Stimulated activated CD4-positive, alpha-beta T cell treated with anti-CD3 and anti-CD28 coated beads, Interleukin-1b, Interleukin-23, amount 100 ng/mL, for 24 hours (primary cell): ENCODE measurements around the gene ARHGAP15.

ENCODE experiments used
- DNase-seq, 4 experiments: peaks; one replicate each; pipeline ENCODE4 v3.0.0-alpha.2; 2020; ENCODE audit warnings: low read depth in 4 of 4, low spot score in 1 of 4

The ARHGAP15 gene

DNA sequence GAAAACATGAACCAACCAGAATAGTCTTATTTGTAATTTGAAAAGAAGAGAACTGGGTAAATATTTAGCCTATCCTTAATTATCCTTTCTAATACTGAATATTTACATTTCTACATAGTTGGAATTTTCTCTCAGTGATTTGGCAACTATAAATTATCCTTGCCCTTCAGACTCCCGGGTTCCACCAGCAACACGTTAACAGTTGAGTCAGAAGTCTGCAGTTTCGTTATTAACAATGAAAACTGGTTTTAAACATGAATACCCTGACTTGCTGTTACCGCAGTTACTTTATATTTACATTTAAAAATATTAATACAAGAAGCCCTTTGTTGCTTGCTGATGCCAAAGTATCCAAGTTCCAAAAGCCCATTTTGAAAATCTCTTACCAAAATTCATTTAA is 673.0 kb downstream of the ARHGAP15 start:
- no peak for DNase-seq

DNA sequence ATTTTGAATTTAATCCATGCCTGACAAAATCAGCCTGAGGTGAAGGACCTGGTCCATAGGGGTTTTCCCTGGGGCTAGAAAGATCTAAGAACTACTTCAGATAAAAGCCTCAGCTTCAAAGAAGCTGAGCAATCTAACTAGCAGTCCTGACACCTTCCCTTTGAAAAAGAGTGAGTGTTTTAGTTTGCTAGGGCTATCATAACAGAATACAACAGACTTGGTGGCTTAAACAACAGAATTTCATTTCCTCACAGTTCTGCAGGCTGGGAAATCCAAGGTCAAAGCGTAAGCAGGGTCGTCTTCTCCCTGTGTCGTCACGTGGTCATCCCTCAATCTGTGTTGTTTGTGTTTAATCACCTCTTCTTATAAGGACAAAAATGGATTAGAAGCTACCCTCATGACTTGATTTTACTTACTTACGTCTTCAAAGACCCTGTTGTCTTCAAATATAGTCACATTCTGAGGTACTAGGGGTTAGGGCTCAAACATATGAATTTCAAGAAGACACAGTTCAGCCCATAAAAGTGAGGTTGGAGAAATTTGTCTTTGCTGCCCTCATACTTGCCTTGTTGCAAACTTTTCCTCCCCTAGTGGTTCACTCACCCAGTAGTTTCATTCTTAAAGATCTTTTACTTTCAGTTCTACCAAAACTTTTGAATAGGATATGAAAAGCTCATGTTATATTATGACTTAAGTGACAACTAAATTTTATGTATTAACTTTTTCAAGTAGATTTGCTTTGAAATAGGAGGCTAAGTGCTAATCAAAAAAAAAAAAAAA is 673.8 kb downstream of the ARHGAP15 start:
- no peak for DNase-seq

DNA sequence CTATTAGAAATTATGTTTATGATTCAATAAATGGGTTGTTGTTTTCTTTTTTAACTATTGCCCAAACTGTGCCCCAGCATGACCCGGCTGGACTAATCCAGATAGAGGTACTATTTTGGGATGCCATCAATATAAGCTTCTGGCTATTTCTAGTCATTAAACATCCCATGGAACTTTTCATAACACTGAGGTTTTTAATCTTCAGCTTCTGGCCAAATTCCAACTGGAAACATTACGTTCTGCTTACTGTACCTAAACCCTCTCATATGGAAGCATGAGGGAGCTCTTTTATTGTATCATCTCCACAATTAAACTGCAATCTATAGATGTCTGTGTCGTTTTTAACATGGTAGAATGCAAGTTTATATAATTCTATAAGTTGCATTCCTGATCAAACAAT is 674.7 kb downstream of the ARHGAP15 start:
- no peak for DNase-seq

DNA sequence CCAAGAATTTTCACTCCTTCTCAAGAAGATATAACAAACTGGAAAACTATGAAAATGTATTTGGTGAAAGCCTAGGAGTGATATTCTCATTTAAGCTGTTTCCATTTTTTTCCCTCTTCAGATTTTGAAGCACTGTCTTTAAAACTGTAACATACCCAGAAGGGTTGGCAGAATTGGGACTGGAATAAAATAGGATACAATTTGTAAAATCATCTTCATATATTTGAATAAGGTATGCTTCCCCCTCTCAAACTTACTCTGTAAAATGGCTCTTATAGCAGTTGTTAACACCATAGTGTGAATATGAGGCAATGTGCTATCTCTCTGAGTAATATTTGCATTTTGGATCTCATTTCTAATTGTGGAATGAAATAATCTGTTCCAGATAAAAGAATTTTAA is 676.4 kb downstream of the ARHGAP15 start:
- DNase-seq, result no peak

DNA sequence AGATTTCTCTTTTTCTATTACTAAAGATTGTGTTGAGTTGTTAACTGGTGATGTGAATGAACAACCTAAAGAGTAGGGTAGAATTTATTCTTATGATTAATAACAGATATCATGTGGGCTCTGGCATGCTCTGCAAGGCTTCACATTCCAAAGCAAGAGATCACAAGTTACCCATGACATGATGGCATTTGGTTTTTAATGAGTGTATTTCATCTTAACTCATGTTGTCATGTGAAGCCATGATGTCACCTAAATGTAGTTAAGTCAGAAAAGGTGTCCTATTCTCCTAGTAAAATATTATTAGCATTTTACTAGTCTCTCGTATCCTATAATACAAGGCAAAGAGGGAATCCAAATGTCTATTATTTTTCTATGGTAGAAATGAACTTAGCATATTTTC is 678.0 kb downstream of the ARHGAP15 start:
- DNase-seq, result no peak

DNA sequence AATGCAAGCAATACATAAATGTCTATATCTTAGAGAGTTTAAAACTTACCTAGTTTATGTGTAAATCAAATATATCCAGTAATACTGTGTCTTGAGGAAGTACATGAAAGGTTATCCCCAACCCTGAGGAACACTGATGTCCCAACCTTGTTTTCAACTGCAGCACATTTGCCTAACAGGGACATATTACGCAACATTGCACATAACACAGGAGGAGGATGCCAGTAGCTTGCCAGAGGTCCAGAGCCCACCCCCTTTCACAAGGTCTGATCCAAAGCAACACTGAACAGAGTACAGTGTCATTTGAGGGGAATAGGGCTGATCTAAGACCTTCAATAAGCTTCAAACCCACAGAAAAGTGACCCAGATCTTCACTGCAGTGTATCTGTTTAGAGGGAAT is 678.5 kb downstream of the ARHGAP15 start:
- no peak for DNase-seq

DNA sequence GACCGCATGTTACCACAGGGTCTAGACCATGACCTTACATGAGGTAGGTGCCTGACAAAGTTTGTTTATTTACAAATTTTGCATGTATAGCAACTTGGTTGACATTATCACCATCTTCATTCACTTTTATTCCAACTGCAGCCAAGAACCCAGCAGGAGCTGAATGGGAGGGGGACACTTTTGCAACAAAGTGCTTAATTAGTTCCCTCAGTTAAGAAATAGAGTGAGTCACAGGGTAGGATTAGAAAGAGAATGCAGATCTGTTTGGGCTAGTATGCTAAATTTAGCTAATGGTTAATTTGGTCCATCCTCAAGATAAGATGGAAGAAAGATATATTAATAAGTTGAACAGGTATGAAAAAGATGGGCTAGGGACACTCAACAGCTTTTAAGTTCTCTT is 678.9 kb downstream of the ARHGAP15 start:
- DNase-seq, result no peak

DNA sequence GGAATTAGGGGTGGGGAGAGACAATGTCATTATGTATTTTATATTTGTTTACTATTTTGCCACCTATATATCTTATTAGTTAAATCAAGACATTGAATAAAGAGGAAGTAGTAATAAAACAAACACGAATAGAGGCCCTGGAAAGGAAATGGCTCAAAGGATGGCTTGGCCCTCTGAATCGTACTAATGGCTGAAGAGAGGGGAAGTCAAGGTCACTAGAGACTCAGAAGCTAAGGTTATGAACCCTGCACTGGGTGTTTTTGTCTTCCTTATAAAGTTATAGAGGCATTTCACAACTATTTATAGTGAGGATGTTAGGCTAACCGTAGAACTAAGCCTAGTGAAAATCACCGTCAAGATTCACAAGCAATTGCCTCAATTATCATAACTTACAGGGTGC is 685.9 kb downstream of the ARHGAP15 start:
- DNase-seq, result no peak

DNA sequence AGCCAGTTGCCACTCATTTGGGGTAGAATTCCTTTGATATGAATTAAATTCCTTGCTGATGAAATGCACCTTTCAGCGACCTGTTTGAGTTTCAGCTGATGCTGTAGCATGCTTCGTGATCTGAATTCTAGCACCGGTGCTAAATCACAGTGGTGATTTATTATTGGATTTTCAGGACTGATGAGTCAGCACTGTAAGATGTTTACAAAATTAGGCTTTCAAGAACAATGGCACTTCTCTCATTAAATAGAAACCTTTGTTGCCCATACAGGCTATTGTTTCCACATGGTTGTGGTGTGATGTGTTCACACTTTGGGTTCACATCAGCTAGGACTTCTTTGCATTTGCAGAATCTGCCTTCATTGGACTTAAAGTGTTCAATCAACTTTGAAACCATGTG is 687.7 kb downstream of the ARHGAP15 start:
- DNase-seq, result no peak
